Keratinocyte (primary cell): ENCODE measurements around the gene KMT2D. TPM values are rescaled to one million over a fixed set of nuclear protein-coding genes. Genes with fewer than 3 reads are reported as not detected.

Experiments used
- DNase-seq: peaks from one replicate; pipeline ENCODE4 v3.0.0-alpha.2; 2011; ENCODE audit warnings: low read depth, missing footprints, low spot score
- FAIRE-seq: peaks from 2 replicates; lab custom pipeline; 2011; peaks lifted over from hg19 to GRCh38; lab: Jason Lieb, UNC
- H2AFZ ChIP-seq: 2 replicates; pipeline ENCODE4 v1.6.0; 2012; ENCODE audit warnings: low read length, control low read depth, inconsistent platforms; ENCODE audit not compliant: control insufficient read depth
- H3K27ac ChIP-seq: 2 replicates; pipeline ENCODE4 v1.5.1; 2011; ENCODE audit warnings: low read length; ENCODE audit not compliant: control insufficient read depth, insufficient read depth
- H3K27me3 ChIP-seq: 3 replicates; pipeline ENCODE4 v1.6.0; 2011; ENCODE audit warnings: low read length; ENCODE audit not compliant: control insufficient read depth, insufficient read depth; ENCODE audit errors: extremely low read depth
- H3K36me3 ChIP-seq, 2 experiments: 2 replicates in 1 of 2; 3 replicates in 1 of 2; pipeline ENCODE4 v1.5.1; 2011; ENCODE audit warnings: low read length in 2 of 2, mild to moderate bottlenecking in 1 of 2; ENCODE audit not compliant: control insufficient read depth in 2 of 2, insufficient read depth in 2 of 2; ENCODE audit errors: extremely low read depth in 1 of 2
- H3K4me1 ChIP-seq: 3 replicates; pipeline ENCODE4 v1.5.1; 2011; ENCODE audit warnings: low read length; ENCODE audit not compliant: control insufficient read depth, insufficient read depth; ENCODE audit errors: extremely low read depth
- H3K4me2 ChIP-seq: 3 replicates; pipeline ENCODE4 v1.6.0; 2011; ENCODE audit warnings: low read depth, low read length; ENCODE audit not compliant: control insufficient read depth, insufficient read depth; ENCODE audit errors: extremely low read depth
- H3K4me3 ChIP-seq, 3 experiments: fragments of 200-600 bp in 1 of 3; sonication (generic) in 1 of 3; 2 replicates in 2 of 3; 3 replicates in 1 of 3; pipeline ENCODE4 v1.5.1; 2011 to 2016; ENCODE audit warnings: low read length in 3 of 3, mild to moderate bottlenecking in 3 of 3, control low read depth in 2 of 3, inconsistent platforms in 1 of 3, low read depth in 1 of 3, mixed read lengths in 1 of 3, mixed run types in 1 of 3, moderate library complexity in 1 of 3; ENCODE audit not compliant: control insufficient read depth in 2 of 3, insufficient read depth in 2 of 3; ENCODE audit errors: extremely low read depth in 1 of 3
- H3K79me2 ChIP-seq: 2 replicates; pipeline ENCODE4 v1.6.0; 2012; ENCODE audit warnings: low read length; ENCODE audit not compliant: control insufficient read depth, insufficient read depth
- H3K9ac ChIP-seq: 3 replicates; pipeline ENCODE4 v1.6.0; 2011; ENCODE audit warnings: low read length; ENCODE audit not compliant: control insufficient read depth, insufficient read depth; ENCODE audit errors: extremely low read depth
- H3K9me1 ChIP-seq: 3 replicates; pipeline ENCODE4 v1.6.0; 2011; ENCODE audit warnings: low read length; ENCODE audit not compliant: control insufficient read depth, insufficient read depth; ENCODE audit errors: extremely low read depth
- H3K9me3 ChIP-seq: 2 replicates; pipeline ENCODE4 v1.5.1; 2012; ENCODE audit warnings: low read depth, low read length; ENCODE audit not compliant: control insufficient read depth
- H4K20me1 ChIP-seq: 3 replicates; pipeline ENCODE4 v1.6.0; 2011; ENCODE audit warnings: low read length; ENCODE audit not compliant: control insufficient read depth, insufficient read depth; ENCODE audit errors: extremely low read depth
- CTCF ChIP-seq, 3 experiments: IDR thresholded peaks in 1 of 3; conservative IDR thresholded peaks in 1 of 3; optimal IDR thresholded peaks in 1 of 3; 2 replicates in 2 of 3; 3 replicates in 1 of 3; pipeline versions ENCODE3 to v1.5.1; 2011; ENCODE audit warnings: low read length in 3 of 3, mild to moderate bottlenecking in 3 of 3, moderate library complexity in 2 of 3, control low read depth in 1 of 3, inconsistent platforms in 1 of 3; ENCODE audit not compliant: insufficient read depth in 2 of 3; ENCODE audit errors: extremely low read depth in 1 of 3
- EZH2 ChIP-seq: IDR thresholded peaks from one replicate; pipeline ENCODE4 v1.6.1; 2012; ENCODE audit warnings: inconsistent platforms, mild to moderate bottlenecking, low read length, moderate library complexity
- dilution Hi-C: fragments of 300-500 bp; cut with MboI; formaldehyde crosslinking; loops from one replicate; pipeline ENCODE4 v1.7.0; 2020; ENCODE audit warnings: low sequenced_read_pairs; ENCODE audit not compliant: extremely low pct_ligation_motif_present
- polyA plus RNA-seq, 5 experiments: library from polyadenylated mRNA; depleted of rRNA in 3 of 5; stranded (reverse) in 3 of 5; stranded (forward) in 1 of 5; unstranded in 1 of 5; fragments of >200 nt; gene quantifications; 1 replicate in 1 of 5; 2 replicates in 3 of 5; 3 replicates in 1 of 5; pipeline versions ENCODE4 v1.2.1 to v1.2.3, GENCODE V29; 2011 to 2012; ENCODE audit warnings: missing spikeins in 2 of 5, low read depth in 1 of 5, low replicate concordance in 1 of 5

KMT2D gene
- polyA plus RNA-seq, 1 donor (not counting 4 experiments of a cell fraction or from before 2014, with no cell fraction given), result 9.8 TPM

GRCh38 chr12:49032276-49032675, 28.3 kb downstream of the KMT2D start:
- no peak for FAIRE-seq
- Histone ChIP-seq H3K9me1 (peaks cover under 1% of the 10 kb centered on the region), H3K9me3 (no peaks in the 10 kb centered on the region), H3K4me1 (no peaks in the 10 kb centered on the region), H2AFZ (no peak overlapping the region), H3K9ac (no peak overlapping the region), H3K79me2 (peaks cover 3% of the 10 kb centered on the region), H3K4me3 (no peak overlapping the region), H4K20me1 (peaks cover 6% of the 10 kb centered on the region), H3K27ac (no peak overlapping the region), H3K4me2 (no peak overlapping the region), H3K36me3 (peaks cover 58 to 62% of the 10 kb centered on the region in 2 experiments), H3K27me3 (no peaks in the 10 kb centered on the region)
- DNase-seq, result no peak
- dilution Hi-C loops, result no loop called here
- no peak for TF ChIP-seq EZH2
- no peak for TF ChIP-seq CTCF (optimal IDR thresholded peaks at IDR 0.05 in 1 of 3, IDR thresholded peaks at IDR 0.05 in 1 of 3, conservative IDR thresholded peaks at IDR 0.05 in 1 of 3; ENCODE audit: extremely low read depth in 1 of 3, insufficient read depth in 2 of 3, low read length in 3 of 3)

- no peaks in the 10 kb centered on the region for H3K79me2 ChIP-seq
- peaks cover 54 to 61% of the 10 kb centered on the region in 2 experiments for H3K36me3 ChIP-seq
- H3K9me1 ChIP-seq, result no peaks in the 10 kb centered on the region
- H4K20me1 ChIP-seq, result peaks cover 6% of the 10 kb centered on the region
- H3K27me3 ChIP-seq, result no peaks in the 10 kb centered on the region
- no peak for DNase-seq
- no peaks in the 10 kb centered on the region for H3K9me3 ChIP-seq
- H3K4me1 ChIP-seq, result no peaks in the 10 kb centered on the region
- H3K4me3 ChIP-seq, result no peak overlapping the region
- H3K4me2 ChIP-seq, result no peak overlapping the region
- no peak for FAIRE-seq
- dilution Hi-C loops, result no loop called here
- H3K27ac ChIP-seq, result no peak overlapping the region
- no peak overlapping the region for H2AFZ ChIP-seq
- TF ChIP-seq EZH2 (no peak), CTCF (optimal IDR thresholded peaks at IDR 0.05 in 1 of 3, IDR thresholded peaks at IDR 0.05 in 1 of 3, conservative IDR thresholded peaks at IDR 0.05 in 1 of 3; ENCODE audit: extremely low read depth in 1 of 3, insufficient read depth in 2 of 3, low read length in 3 of 3) (no peak)
- no peak overlapping the region for H3K9ac ChIP-seq
Observed at GRCh38 chr12:49031573-49032161, 28.9 kb downstream of the KMT2D start.
